Activated CD4-positive, CD25-positive, alpha-beta regulatory T cell treated with anti-CD3 and anti-CD28 coated beads, Interleukin-2, amount 50 U/mL, for 72 hours (primary cell): ENCODE measurements around the gene ZMIZ1.
"Not testable (repeated sequence)": the region's sequence is repeated elsewhere in the genome, so short reads cannot be mapped to it uniquely, and the experiment has no call there.

Experiments
- DNase-seq: peaks from one replicate; pipeline ENCODE4 v3.0.0; 2021

ZMIZ1 gene

GRCh38 chr10:79274279-79275104 lies 205.7 kb downstream of the ZMIZ1 start:
- DNase-seq, result no peak

- DNase-seq, result no peak
These were observed 206.3 kb downstream of the ZMIZ1 start for GRCh38 chr10:79275105-79275430.

GRCh38 chr10:79275431-79275851 lies 206.7 kb downstream of the ZMIZ1 start:
- no peak for DNase-seq

GRCh38 chr10:79277579-79278269 lies 209.0 kb downstream of the ZMIZ1 start:
- DNase-seq, result no peak

- DNase-seq, result not testable (repeated sequence)
These were observed 210.3 kb downstream of the ZMIZ1 start for GRCh38 chr10:79279047-79279446.

GRCh38 chr10:79280956-79281355 lies 212.2 kb downstream of the ZMIZ1 start:
- no peak for DNase-seq

- DNase-seq, result no peak
These were observed 213.6 kb downstream of the ZMIZ1 start for GRCh38 chr10:79282388-79282787.

GRCh38 chr10:79283616-79284015 lies 214.8 kb downstream of the ZMIZ1 start:
- DNase-seq, result no peak

- no peak for DNase-seq
These were observed 215.5 kb downstream of the ZMIZ1 start for GRCh38 chr10:79284158-79284871.

GRCh38 chr10:79285315-79286197 lies 216.8 kb downstream of the ZMIZ1 start:
- DNase-seq, result peak; percentile 66

GRCh38 chr10:79286318-79286951 lies 217.7 kb downstream of the ZMIZ1 start:
- peak; percentile 81 for DNase-seq

GRCh38 chr10:79287973-79288723 lies 219.4 kb downstream of the ZMIZ1 start:
- DNase-seq, result no peak

GRCh38 chr10:79289801-79290200 lies 221.0 kb downstream of the ZMIZ1 start:
- no peak for DNase-seq

GRCh38 chr10:79292026-79292766 lies 223.4 kb downstream of the ZMIZ1 start:
- DNase-seq, result no peak

- peak; percentile 45 for DNase-seq
These were observed 224.4 kb downstream of the ZMIZ1 start for GRCh38 chr10:79292891-79293746.

- no peak for DNase-seq
These were observed 225.2 kb downstream of the ZMIZ1 start for GRCh38 chr10:79293841-79294581.

- DNase-seq, result no peak
These were observed 226.8 kb downstream of the ZMIZ1 start for GRCh38 chr10:79295563-79295962.

GRCh38 chr10:79296431-79296830 lies 227.7 kb downstream of the ZMIZ1 start:
- DNase-seq, result no peak
